GM12875 (cell line): ENCODE data around the gene MRPL52.
"Not testable (repeated sequence)": the region's sequence is repeated elsewhere in the genome, so short reads cannot be mapped to it uniquely, and the experiment has no call there.

Experiments
- H3K4me3 ChIP-seq: one replicate; pipeline ENCODE4 v1.5.1; 2011; ENCODE audit warnings: low read depth, low read length, control low read depth
- TF ChIP-seq, protein P1 (sequence below): IDR thresholded peaks from 2 replicates; pipeline ENCODE4 v1.5.1; 2011; ENCODE audit warnings: low read depth, mild to moderate bottlenecking, control low read depth, inconsistent platforms, low read length, moderate library complexity, borderline replicate concordance; ENCODE audit not compliant: insufficient read depth

The MRPL52 gene

DNA sequence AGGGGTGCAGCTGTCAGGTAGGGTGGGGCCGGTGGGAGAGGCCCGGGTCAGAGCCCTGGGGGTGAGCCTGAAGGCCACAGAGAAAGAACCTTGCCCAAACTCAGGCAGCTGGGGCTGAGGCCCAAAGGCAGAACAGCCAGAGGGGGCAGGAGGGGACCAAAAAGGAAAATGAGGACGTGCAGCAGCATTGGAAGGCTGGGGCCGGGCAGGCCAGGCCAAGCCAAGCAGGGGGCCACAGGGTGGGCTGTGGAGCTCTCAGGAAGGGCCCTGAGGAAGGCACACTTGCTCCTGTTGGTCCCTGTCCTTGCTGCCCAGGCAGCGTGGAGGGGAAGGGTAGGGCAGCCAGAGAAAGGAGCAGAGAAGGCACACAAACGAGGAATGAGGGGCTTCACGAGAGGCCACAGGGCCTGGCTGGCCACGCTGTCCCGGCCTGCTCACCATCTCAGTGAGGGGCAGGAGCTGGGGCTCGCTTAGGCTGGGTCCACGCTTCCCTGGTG is 17.2 kb downstream of the MRPL52 start:
- TF ChIP-seq, protein P1, sequence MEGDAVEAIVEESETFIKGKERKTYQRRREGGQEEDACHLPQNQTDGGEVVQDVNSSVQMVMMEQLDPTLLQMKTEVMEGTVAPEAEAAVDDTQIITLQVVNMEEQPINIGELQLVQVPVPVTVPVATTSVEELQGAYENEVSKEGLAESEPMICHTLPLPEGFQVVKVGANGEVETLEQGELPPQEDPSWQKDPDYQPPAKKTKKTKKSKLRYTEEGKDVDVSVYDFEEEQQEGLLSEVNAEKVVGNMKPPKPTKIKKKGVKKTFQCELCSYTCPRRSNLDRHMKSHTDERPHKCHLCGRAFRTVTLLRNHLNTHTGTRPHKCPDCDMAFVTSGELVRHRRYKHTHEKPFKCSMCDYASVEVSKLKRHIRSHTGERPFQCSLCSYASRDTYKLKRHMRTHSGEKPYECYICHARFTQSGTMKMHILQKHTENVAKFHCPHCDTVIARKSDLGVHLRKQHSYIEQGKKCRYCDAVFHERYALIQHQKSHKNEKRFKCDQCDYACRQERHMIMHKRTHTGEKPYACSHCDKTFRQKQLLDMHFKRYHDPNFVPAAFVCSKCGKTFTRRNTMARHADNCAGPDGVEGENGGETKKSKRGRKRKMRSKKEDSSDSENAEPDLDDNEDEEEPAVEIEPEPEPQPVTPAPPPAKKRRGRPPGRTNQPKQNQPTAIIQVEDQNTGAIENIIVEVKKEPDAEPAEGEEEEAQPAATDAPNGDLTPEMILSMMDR: no peak
- H3K4me3 ChIP-seq: no peak overlapping the region

DNA sequence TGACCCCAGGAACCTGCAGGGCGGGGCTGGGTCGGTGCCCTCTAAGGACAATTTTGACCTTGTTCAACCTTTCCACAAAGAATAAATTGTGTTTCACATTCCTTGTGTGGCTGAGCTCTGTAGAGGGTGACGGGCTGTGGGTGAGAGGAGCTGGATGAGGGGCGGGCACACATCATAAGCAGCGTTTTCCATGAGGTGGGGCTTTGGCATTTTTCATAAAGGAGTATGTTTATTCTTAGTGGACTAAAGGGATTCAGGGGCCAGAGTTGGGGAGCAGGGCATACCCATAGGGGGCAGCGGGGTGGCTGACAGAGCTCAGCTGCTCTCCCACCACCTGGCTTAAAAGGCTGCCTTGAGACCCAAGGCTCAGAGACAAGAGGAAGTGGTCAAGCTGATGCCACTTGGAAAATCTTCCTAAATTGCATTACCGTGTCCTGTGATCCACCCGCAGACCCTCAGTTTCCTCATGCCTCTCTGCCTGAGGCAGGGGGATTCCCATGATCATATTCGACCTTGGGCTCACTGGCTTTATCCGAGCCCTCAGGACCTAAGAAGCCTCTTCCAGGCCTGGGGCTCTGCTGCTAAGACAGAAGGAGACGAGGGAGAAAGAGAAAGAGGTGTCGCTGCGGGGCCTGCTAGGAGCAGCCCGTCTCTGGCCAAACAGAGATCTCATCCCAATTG is 18.1 kb downstream of the MRPL52 start:
- TF ChIP-seq, protein P1: peak; percentile 14; the same call in 1 of the 2 replicates
- no peak overlapping the region for H3K4me3 ChIP-seq

DNA sequence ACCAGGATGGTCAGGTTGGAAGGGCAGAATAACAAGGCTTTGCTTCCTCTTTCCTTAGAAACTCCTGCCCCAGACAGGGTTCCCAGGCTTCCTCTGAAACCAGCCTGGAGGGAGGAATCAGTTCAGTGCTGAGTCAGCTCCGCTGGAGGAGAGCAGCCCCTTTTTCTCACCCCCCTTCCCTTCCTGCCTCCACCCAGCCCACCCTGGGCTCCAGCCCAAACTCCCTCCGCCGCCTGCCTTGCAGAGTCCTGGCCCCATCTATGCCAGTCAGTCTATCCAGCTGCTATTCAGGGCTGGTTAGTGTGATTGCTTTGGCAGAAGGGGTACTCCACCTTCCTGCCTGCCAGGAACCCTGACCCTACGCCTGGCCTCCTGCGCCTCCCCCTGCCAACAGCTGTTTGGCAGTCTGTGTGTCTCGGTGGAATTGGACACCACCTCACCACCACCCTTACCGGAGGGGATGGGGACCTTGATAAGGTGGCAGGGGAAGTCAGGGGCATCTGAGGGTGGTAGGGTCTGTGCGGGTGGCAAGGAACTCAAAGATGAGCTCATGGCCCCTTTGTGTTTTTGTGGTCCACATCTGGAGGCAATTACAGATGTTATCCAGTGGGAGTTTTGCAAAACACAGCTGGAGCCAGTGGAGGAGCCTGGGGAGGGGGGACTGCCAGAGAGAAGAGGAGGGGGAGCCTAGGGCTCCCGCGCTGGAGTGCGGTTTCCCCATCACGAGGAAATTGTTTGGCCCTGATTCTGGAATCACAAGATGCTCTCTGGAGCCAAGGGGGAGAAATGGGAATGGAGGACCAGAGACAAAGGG is 18.9 kb downstream of the MRPL52 start:
- H3K4me3 ChIP-seq: no peak overlapping the region
- TF ChIP-seq, protein P1: no peak

DNA sequence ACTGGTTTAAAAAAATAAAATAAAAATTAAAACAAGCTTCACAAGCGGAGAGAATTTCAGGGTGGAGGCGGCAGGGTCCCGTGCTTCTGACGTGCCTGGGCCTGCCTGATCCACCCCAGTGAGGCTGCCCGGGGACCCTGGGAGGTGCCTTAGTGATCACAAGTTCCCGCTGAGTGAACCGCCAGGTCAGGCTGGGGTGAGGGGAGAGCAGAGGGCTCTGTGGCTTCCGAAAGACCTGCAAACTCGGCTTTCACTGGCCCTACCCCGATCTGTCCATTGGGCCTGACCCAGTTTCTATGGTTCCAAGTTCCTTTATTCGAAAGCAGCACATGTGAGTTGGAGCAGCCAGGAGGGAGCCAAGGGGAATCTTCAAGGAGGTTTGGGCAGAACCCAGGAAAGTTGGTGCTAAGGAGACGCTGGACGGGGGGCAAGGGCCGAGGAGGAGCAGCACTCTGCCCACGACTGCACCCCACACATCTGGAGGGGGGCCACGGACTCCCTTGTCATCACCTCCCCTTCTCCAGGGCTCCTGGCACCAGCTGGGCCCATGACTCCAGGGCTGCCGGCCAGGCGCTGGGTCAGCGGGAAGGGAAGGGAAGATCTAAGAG is 19.6 kb downstream of the MRPL52 start:
- no peak overlapping the region for H3K4me3 ChIP-seq
- TF ChIP-seq, protein P1: no peak

DNA sequence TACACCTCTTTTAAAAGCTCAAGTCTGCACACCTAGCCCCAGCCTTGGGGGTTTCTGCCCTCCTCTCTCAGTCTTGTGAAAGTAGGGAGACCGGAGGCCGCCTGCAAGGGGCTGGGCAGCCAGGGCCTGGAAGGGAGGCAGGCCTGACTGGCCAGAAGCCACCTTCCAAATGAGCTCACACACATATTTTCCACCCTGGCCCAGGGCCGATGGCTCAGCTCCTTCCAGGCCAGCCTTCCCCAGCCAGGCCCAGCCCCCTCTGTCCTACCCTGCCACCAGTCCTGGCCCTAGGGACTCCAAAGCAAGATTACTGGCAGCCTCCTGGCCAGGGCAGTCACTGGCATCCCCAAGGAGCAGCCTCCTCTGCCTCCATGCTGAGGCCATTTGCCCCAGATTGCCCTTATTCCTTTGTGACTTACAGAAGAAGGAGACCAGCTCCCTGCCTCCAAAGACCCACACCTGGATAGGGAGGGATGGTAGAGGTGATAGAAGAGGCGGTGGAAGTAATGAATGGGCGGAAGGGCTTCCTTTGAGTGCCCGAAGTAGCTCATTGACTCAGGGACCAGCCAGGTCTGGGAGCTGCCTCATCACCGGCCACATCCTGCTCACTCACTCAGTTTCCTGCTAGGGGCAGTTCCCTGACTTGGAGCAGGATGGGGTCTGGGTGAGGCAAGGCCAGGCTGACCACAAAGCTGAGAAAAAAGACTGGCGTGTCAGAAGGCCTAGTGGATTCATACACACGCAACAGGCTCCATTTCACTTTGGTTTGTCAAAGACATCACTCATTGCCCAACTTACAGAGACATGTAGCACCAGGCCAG is 21.5 kb downstream of the MRPL52 start:
- TF ChIP-seq, protein P1: no peak
- H3K4me3 ChIP-seq: no peak overlapping the region

DNA sequence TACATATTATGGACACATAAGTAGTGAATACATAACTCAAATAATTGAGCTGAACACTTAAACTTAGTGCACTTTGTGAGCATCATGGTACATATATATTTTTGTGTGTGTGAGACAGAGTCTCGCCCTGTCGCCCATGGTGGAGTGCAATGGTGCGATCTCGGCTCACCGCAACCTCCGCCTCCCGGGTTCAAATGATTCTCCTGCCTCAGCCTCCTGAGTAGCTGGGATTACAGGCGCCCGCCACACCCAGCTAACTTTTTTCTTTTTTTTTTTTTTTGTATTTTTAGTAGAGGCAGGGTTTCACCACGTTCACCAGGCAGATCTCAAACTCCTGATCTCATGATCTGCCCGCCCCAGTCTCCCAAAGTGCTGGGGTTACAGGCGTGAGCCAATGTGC is 22.5 kb downstream of the MRPL52 start:
- H3K4me3 ChIP-seq: not testable (repeated sequence)

DNA sequence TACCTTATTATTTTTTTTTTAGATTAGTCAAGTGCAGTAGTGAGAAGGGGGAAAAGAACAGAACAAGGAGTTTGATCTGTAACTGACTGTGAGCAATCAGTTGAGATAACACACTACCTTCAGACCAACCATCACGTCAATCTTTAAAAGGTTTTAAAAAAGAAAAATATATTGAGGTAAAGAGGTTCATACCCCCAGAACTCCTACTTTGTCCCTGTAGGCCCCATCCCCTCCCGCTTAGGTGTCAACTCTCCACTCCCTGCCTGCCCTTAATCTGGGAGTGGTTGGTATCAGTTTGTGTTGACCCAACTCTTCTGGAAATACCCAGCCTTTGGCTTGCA is 22.9 kb downstream of the MRPL52 start:
- no peak overlapping the region for H3K4me3 ChIP-seq
- TF ChIP-seq, protein P1: no peak
